ENCODE results near the gene FAM3B. TPM values are rescaled to one million over a fixed set of nuclear protein-coding genes. Genes with fewer than 3 reads are reported as not detected.

Gene FAM3B
- polyA plus RNA-seq, 1 experiment, result not detected

- TF ChIP-seq CTCF (IDR thresholded peaks at IDR 0.05; ENCODE audit: low read depth, low read length), result no peak
- ChIA-PET CTCF (no interaction called here), POLR2A (no interaction called here)
- DNase-seq (ENCODE audit: low read depth, low spot score), result no peak
- H3K4me3 ChIP-seq (ENCODE audit: low read depth, low read length), result no peak overlapping the region
- no peak overlapping the region for H3K27ac ChIP-seq (ENCODE audit: low read depth, low read length)
- no peaks in the 10 kb centered on the region for H3K27me3 ChIP-seq (ENCODE audit: control insufficient read depth, insufficient read depth, low read length)
- no peaks in the 10 kb centered on the region; the same call in 1 of the 2 replicates for H3K9me3 ChIP-seq (ENCODE audit: control insufficient read depth, insufficient read depth, low read length)
Measured at GRCh38 chr21:41396558-41397075, 80.0 kb downstream of the FAM3B start.

- H3K27ac ChIP-seq (ENCODE audit: low read depth, low read length), result no peak overlapping the region
- ChIA-PET CTCF (no interaction called here), POLR2A (no interaction called here)
- no peak overlapping the region for H3K4me3 ChIP-seq (ENCODE audit: low read depth, low read length)
- TF ChIP-seq CTCF (IDR thresholded peaks at IDR 0.05; ENCODE audit: low read depth, low read length), result no peak
- DNase-seq (ENCODE audit: low read depth, low spot score), result no peak
- no peaks in the 10 kb centered on the region; the same call in 1 of the 2 replicates for H3K9me3 ChIP-seq (ENCODE audit: control insufficient read depth, insufficient read depth, low read length)
- H3K27me3 ChIP-seq (ENCODE audit: control insufficient read depth, insufficient read depth, low read length), result no peaks in the 10 kb centered on the region
Measured at GRCh38 chr21:41397471-41397891, 80.9 kb downstream of the FAM3B start.

- TF ChIP-seq CTCF (IDR thresholded peaks at IDR 0.05; ENCODE audit: low read depth, low read length), result no peak
- H3K27ac ChIP-seq (ENCODE audit: low read depth, low read length), result no peak overlapping the region
- no peaks in the 10 kb centered on the region for H3K27me3 ChIP-seq (ENCODE audit: control insufficient read depth, insufficient read depth, low read length)
- no peak overlapping the region for H3K4me3 ChIP-seq (ENCODE audit: low read depth, low read length)
- ChIA-PET CTCF (no interaction called here), POLR2A (no interaction called here)
- H3K9me3 ChIP-seq (ENCODE audit: control insufficient read depth, insufficient read depth, low read length), result no peaks in the 10 kb centered on the region; the same call in 1 of the 2 replicates
- no peak for DNase-seq (ENCODE audit: low read depth, low spot score)
Measured at GRCh38 chr21:41398251-41398650, 81.7 kb downstream of the FAM3B start.

- CTCF ChIA-PET, result no interaction called here
- no peak for TF ChIP-seq CTCF (IDR thresholded peaks at IDR 0.05; ENCODE audit: low read depth, low read length)
- H3K4me3 ChIP-seq (ENCODE audit: low read depth, low read length), result no peak overlapping the region
- POLR2A ChIA-PET, result no interaction called here
- DNase-seq (ENCODE audit: low read depth, low spot score), result no peak
- H3K27ac ChIP-seq (ENCODE audit: low read depth, low read length), result no peak overlapping the region
- peaks cover 2% of the 10 kb centered on the region for H3K27me3 ChIP-seq (ENCODE audit: control insufficient read depth, insufficient read depth, low read length)
- H3K9me3 ChIP-seq (ENCODE audit: control insufficient read depth, insufficient read depth, low read length), result no peaks in the 10 kb centered on the region; the same call in 1 of the 2 replicates
Measured at GRCh38 chr21:41398831-41399230, 82.2 kb downstream of the FAM3B start.

- CTCF ChIA-PET, result no interaction called here
- POLR2A ChIA-PET, result no interaction called here
- Histone ChIP-seq H3K4me3 (ENCODE audit: low read depth, low read length) (no peak overlapping the region), H3K27me3 (ENCODE audit: control insufficient read depth, insufficient read depth, low read length) (peaks cover 2% of the 10 kb centered on the region), H3K27ac (ENCODE audit: low read depth, low read length) (no peak overlapping the region), H3K9me3 (ENCODE audit: control insufficient read depth, insufficient read depth, low read length) (no peaks in the 10 kb centered on the region; the same call in 1 of the 2 replicates)
- DNase-seq (ENCODE audit: low read depth, low spot score), result no peak
- TF ChIP-seq CTCF (IDR thresholded peaks at IDR 0.05; ENCODE audit: low read depth, low read length), result no peak
Measured at GRCh38 chr21:41399246-41399800, 82.7 kb downstream of the FAM3B start.
